B cell (primary cell): Measurements from ENCODE around the gene PACRG.

Source experiments
- EZH2 ChIP-seq: IDR thresholded peaks from 2 replicates; pipeline ENCODE4 v1.6.1; 2012; ENCODE audit warnings: borderline replicate concordance, low read depth, mild to moderate bottlenecking, moderate library complexity, low read length; ENCODE audit not compliant: insufficient read depth, poor library complexity, severe bottlenecking
- TF ChIP-seq, protein P1 (sequence below): fragments of 200-600 bp; IDR thresholded peaks from one replicate; pipeline ENCODE4 v1.8.0; 2022; ENCODE audit warnings: antibody characterized with exemption, mild to moderate bottlenecking

DNA sequence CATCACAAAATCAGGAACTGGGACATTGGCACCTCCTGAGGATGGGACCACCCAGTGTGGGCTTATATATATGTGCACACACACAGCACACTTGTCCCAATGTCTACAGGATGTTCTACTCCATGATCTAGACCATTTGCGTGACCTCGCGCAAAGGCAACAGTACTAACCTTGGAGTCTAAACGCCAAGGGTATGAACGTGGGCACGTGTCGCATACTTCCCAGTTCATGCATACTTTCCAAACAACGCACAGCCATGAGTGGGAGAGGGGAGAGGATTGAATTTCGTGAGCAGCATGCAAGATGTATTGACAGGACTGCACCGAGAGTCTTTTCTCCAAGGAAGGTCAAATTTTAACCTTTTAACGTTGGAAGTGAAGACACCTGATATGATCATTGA is 472.5 kb downstream of the PACRG start:
- TF ChIP-seq, protein P1, sequence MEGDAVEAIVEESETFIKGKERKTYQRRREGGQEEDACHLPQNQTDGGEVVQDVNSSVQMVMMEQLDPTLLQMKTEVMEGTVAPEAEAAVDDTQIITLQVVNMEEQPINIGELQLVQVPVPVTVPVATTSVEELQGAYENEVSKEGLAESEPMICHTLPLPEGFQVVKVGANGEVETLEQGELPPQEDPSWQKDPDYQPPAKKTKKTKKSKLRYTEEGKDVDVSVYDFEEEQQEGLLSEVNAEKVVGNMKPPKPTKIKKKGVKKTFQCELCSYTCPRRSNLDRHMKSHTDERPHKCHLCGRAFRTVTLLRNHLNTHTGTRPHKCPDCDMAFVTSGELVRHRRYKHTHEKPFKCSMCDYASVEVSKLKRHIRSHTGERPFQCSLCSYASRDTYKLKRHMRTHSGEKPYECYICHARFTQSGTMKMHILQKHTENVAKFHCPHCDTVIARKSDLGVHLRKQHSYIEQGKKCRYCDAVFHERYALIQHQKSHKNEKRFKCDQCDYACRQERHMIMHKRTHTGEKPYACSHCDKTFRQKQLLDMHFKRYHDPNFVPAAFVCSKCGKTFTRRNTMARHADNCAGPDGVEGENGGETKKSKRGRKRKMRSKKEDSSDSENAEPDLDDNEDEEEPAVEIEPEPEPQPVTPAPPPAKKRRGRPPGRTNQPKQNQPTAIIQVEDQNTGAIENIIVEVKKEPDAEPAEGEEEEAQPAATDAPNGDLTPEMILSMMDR = no peak
- TF ChIP-seq EZH2 = no peak
